AG08396 (cell line): ENCODE data around the gene CRYGN.

ENCODE experiments used
- DNase-seq: peaks from one replicate; pipeline ENCODE4 v3.0.0; 2012; ENCODE audit warnings: low spot score, mixed read lengths

CRYGN gene

DNA sequence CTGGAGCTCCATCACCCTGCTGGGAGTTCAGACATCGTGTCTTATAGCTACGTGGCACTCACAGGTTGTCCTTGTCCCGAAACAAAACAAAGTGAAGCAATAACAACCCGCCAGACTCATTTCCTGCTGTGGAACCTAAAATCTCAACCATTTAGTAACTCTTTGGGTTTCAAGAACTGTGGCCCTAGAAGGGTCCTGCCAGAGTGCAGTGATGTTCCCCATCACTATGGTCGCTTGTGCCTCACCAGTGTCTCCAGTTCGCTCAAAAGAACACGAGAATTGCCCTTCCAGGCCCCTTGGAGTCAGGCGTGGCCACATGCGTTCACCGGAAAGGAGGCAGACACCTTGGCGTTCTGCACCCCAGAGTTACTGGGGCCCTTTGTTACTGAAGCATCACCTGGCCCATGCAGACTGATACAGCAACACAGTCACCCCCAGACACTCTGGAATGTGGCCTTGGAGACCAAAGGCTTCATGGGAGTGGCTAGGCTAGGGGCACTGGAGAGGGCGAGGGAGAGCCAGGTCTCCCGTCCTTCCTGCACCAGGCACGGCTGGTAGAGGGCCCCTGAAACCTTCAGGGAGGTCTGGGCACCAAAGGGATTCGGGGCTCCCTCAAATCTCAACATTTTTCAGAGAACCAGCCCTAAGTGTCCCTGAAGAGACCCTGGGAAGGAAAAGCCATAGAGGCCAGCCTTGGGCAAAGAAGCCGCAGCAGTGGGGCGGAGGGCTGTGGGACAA lies 908 bp downstream of the CRYGN start:
- no peak for DNase-seq

DNA sequence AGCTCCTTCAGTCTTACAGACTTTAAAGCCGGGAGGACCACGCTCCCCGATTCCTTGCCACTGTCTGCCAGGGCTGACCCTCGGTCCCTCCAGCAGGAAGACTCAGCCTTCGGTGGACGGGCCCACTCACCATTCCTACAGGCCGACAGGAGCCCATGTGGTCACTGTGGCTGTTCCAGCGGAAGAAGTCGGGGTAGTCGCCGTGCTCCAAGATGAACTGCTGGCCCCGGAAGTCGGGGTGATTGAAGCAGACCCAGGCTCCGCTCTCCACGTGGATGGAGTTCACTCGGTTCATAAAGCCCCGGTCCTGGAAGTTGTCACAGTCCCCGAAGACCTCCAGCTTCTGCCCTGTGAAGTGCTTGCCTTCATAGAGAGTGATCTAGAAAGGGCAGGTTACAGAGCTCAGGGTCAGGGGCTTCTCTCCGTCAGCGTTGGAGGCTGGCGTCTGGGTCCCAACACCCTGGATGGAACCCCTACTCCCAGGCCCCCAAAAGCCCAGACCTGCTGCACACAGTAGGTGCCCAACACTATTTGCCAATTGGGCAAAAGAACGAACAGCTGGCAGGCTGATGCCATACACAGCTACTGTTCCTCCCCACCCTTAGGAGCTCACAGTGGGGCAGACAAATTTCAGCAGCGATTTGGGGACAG lies 1.9 kb downstream of the CRYGN start:
- DNase-seq: no peak

DNA sequence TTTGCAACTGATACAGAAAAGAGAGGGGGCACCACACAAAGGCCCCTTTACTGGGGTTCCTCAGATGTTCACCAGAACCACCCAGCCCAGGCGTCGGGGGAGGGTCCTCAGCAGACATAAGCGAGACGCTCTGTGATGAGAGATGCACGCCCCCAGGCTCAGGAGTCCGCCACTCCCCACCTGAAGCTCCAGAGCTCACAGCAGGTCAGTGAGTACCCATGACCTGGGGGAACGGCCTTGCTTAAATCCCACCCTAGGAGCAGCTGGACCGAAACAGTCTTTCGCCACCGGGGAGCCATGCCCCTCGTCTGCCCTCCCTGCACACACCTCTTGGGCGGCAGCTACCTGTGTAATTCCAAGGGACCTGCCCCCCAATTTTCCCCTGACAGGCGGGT lies 2.8 kb downstream of the CRYGN start:
- DNase-seq: no peak

DNA sequence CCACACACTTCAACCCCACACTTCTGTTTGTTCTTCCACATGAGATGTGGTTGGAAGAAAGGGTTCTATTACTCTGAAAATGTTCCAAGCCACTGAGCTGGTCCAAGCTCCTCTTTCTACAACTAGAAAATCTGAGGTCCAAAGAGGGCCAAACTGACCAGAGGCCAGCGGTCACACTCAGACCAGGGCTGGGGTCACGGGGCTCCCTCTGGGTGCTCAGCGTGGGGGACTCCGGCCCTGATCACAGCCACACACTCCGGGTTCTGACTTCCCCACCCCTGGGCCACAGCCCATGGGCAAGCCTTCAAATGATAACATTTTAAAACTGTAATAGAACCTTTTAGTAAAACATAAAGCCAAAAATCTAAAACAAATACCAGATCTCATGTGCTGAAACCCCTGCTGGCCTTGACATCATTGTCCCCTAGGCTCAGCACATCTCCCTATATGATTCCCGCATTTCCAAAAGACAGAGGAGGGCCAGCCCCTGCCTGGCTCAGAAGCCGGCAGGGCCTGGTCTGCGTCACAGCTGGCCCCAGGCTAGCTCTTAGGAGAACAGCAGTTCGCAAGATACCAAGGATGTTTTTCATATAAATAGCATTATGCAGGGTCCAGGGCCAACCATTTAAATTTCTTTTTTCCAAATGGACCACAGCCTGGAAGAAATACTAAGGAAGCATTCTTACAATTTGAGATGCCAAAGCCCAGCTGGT lies 3.3 kb downstream of the CRYGN start:
- DNase-seq: peak; percentile 64

DNA sequence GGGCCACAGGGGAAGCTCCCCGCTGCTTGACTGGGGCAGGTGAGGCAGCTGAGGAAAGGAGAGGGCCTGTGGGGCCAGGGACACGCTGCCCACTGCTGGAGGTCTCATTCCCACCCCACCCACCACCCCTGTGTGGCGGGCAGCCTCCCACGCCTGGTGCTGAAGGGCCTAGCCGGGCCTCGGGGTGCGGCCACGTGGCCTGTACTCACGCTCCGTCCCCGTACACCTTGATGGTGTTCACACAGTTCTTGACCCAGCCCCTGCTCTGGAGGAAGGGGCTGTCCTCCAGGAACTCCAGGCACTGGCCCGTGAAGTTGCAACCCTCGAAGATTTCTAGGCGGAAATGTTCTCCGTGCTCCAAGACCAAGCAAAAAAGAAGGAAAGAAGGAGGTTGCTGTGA lies 4.0 kb downstream of the CRYGN start:
- no peak for DNase-seq

DNA sequence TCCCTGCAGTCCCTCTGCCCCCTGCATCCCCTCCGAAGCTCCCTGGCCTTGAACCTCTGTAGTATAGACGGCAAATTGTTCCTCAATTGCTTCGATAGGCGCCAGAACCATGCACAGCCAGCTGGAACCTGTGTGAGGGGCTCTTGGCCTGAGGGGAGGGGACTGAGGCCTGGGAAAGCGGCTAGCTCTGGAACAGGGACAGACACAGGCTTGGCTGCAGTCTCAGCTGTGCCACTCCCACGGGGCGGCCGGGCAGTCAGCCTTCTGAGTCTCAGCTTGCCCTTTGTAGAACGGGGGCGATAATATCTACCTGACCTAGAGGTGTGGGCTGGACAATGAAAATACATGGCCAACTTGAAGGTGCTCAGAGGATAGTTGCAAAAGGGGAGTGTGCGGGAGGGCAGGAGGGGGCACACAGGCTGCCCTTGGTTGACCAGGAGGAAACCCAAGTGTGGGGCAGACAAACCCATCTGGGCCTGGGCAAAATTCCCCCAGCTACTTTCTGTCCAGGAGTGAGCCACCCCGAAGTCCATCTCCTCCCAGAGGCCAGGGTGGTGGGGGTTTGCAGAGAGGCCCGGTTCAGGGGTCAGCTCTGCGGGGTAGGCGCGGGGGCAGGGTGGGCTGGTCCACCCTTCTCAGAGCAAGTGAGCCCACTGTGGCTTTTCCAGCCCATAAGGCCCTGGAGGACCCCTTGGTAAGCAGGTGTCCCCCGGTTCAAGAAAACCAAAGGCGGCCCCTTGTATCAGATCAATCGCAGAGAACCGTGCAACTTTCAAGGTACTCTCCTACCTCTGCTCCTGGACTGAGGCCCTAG lies 4.6 kb downstream of the CRYGN start:
- DNase-seq: no peak

DNA sequence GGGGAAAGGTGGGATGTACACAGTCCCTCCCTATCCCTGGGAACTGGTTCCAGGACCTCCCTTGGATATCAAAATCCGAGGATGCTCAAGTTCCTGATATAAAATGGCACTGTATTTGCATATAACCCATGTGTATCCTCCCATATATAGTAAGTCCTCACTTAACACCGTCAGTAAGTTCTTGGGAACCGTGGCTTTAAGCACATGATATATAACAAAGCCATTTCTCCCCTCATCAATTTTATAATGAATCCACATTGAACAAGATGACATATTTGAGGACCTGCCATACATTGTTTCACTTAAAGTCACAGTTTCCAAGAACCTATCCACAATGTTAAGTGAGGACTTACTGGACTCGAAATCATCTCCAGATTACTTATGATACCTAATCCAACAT lies 5.4 kb downstream of the CRYGN start:
- no peak for DNase-seq

DNA sequence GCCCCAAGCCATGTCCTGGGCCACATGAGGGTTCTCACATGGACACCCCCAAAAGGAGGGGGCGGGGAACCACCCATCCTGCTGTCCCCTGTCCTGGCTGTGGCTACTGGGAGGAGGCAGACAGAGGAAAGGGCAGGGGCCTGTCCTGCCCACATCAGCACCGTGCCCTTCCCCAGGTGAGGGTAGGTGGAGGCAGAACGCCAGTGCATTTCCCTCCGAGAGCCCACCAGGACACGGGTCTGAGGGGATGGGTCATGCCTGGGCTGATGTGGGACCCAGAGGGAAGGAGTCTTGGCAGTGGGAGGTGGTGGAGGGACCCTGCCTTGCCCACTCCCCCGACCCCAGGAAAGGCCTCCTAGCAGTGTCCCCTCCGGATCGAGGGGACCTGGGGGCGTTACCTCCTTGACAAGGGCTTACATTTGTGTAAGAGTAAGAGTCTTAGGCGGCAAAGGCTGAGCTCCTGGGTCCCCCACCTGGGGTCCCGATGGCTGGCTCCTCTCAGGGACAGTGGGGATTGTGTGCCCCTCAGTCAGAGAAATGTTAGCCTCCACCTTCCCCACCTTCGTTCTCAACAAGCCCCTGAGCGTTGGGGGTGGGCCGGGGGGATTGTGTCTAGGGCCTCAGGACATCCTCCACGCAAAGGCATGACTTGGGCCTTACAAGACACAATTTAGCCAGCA lies 6.1 kb downstream of the CRYGN start:
- no peak for DNase-seq

DNA sequence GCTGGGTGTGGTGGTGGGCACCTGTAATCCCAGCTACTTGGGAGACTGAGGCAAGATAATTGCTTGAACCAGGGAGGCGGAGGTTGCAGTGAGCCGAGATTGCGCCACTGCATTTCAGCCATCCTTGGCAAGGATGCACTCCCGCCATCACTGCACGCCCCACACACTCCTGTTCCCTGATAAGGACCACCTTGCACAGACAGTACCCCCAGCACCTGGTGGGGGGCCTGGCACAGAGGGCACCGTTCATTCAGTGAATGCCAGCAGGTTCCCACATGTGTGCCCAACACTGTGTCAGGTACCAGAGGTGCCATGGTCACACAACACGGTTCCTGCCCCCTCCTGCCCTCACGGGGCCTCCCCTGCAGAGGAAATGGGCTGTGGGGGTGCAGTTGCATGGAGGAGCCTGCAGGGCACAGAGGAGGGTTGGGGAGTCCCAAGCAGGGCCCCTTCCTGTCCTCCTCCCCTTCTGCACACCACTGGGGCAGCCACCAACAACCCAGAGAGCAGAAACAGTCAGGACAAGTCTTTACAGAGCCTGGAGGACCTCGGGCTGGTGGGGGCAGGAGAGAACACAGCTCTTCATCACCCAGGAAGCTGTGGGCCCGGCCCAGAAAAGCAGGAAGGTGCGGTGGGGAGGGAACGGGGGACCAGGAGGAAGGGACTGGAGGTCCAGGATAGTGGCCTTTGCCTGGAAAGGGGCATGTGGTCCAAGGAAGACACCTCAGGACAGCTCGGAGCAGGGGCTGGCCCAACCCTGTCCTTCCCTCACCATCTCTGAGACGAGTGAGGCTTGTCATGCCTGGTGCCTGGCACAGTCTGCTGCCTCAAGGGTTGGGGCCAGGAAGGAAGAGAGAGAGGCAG lies 7.1 kb downstream of the CRYGN start:
- no peak for DNase-seq

DNA sequence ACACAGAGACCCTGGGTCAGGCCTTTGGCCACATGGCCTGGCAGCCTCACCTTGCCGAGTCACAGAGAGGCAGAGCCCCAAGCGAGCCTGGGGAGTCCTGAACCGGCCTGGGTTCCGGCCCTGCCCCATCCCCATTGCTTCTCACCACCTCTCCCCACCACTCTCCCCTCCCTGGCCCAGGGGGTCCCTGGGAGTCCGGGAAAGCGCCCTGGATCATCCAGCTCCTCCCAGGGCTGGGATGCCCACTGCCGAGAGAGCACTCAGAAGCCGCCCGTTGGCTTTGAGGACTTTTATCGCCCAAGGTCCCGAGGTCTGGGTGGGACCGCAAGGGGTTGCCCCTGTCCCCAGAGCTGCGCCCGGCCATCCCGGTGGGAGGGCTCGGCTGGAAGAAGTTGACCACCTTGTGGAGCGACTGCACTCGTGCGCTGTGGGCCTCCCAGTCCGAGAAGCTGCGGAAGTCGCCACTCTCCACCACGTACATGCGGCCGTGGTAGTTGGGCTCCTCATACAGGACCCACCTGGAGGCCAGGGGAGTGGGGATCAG lies 8.1 kb downstream of the CRYGN start:
- DNase-seq: no peak

DNA sequence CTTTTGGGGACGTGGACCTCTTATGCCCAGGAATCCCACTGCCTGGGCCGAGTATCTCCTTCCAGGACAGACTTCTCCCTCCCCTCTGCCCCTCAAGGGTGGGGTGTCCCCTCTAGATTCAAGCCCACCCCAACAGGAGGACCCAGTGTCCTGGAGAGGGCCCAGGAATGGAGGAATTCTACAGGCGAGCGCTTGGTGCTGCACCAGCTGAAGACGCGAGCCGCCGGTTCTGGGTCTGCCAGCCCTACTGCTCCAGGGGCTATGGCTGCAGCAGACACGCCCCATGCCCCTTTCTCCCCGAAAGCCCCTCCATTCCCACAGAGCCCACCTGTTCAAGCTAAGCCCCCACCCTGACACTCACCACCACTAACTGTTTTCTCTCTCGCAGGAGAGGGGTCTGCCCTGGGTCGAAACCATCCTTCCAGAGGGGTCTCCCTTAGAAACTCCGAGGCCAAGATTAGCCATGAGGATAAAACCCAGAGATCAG lies 8.6 kb downstream of the CRYGN start:
- no peak for DNase-seq

DNA sequence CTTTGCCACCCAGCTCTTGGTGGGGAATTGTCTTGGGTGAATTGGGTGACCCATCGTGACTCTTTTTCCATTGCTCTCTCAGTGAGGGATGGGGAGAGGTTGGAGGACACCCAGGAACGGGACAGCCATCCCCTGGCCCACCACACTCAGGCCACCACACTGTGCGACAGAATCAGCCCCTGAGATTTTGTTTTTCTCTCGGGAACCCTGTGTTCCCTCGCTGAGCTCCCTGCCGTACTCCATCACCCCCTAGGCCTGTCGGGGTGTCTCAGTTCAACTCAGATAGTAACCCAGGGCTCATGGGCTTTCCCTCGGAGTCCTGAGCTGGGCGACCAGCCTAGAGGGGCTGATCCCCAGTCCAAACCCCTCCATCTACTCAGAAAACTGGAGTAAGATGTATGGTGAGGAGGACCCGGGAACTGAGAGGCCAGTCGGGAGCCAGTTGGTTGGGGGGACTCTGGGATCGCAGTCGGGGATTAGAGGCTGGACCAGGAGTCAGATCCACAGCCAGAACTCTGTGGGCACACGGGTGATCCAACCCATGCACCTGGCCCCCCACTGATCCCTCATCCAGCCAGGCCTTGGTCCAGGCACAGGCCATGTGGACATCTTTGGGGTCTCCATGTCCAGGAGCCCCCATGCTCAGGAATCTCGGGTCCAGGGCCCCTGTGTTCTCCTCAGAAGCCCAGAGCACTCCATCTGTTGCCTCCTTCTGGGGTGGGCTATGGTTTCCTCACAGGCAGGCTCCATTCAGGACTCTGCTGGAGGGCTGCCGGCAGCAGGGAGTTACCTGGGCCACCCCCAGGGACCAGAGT lies 9.3 kb downstream of the CRYGN start:
- no peak for DNase-seq

DNA sequence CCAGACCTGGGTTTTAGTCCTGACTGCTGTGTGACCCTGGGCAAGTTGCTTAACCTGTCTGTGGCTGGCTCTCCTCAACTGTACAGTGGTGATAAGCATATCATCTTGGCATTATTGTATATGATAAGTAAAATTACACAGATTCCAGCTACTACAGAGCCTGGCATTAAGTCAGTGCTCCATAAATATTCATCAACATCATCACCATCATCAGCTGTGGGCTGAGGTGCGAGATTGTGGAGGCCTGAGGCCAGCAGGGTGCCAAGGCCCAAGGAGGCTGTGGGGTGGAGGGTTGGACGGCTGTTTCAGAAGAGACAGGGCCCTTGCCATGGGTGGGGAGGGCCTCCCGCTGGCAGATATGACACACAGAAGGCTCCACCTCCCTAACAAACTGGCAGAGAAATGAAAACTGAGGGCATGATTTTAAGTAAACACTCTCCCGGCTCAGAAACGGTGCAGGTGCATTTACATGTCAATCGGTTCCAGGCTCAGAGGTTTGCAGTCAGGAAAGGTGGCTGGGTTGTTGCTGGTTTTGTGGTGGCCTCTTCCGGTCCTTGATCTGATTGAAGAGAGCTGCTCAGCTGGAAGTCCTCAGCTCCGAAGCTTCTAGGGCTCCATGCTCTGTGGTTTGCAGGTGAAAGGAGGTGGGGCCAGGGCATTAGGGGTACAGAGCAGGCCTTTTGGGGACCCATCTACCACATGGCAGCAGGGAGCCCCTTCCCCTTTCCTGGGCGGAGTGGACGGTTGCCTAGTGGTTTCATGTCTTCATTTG lies 10.2 kb downstream of the CRYGN start:
- DNase-seq: no peak

DNA sequence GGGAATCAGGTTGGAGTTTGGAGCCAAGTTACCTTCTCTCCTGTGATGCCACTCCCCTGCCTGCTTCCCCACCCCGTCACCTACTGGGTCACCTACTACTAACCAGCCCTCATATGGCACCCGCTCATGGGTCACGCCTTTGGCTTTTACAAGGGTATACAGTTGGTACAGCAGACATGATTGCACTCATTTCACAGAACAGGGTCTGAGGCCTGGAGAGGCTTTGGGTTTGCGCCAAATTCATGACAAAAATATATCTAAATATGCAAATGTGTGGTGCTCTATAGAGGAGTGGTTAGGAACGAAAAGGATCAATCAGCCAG lies 10.7 kb downstream of the CRYGN start:
- DNase-seq: no peak

DNA sequence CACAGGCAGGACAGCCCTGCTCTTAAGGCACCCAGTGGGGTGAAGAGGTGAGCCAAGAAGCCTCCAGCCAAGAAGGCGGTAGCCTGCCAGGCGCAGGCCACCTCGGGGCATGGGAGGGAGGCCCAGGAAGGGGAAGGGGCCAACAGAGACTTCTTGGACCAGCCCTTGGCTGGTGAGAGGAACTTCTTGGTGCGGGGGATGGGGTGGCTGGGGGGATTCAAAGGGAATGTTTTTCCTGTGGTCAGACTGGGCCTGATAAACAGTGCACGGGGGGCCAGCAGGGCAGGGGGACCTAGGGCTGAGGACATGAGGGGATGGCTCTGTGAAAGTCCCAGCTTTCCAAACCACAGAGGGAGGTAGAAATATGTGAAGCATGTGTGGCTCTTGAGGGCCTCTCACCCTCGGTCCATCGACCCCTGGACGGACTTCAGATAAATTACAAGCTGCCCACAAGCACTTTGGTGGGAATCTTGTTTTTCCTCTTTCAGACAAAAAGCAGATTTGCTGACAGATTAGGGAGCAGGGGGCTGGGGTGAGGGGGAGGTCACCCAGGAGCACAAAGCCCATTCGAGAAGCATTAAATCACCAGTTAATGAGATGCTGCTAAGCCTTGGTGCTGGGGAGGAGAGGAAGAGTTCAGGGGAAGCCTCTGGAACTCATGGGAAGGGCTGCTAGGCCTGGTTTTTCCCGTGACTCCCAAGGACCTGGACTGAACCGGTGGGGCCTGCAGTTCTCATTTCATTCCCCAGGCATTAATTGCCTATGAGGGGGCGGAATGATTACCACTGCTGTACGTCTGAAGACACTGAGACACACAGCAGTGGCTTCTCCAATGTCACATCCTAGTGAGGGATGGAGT lies 11.3 kb downstream of the CRYGN start:
- no peak for DNase-seq

DNA sequence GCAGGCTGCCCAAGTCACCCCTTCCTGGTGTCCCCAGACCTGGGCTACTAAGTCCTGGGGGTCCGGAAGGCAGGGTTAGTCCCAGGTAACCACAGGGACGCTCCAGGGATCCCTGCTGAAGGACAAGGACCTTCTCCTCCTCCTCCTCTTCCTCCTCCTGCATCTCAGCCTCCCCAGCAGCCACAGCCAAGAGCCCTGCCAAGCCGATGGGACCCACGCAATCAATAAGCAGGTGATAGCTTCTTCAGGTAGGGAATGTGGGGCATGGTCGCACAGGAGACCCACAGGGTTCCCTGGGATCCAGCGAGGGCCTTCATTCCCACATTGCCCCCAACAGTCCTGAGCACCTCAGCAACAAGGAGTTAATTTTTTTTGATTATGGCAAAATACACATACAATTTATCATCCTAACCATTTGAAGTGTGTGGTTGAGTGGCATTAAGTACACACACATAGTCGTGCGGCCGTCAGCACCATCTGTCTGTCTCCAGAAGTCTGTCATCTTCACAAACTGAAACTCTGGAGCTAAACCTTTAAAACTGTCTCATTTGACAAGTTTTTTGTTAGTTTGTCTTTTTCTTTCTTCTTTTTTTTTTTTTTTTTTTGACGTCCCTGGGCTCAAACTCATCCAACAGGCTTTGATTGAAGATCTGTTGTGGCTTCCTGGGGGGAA lies 12.1 kb downstream of the CRYGN start:
- DNase-seq: no peak
